Esophagus (tissue), 2 donors: Measurements from ENCODE around the gene PLBD2. TPM values are rescaled to one million over a fixed set of nuclear protein-coding genes. Genes with fewer than 3 reads are reported as not detected.

Experiments
- H3K27ac ChIP-seq, 2 donors: one replicate each; pipeline ENCODE4 v1.5.1; 2013; ENCODE audit warnings: low read depth in 2 of 2, mild to moderate bottlenecking in 2 of 2, inconsistent platforms in 1 of 2, low read length in 1 of 2, moderate library complexity in 1 of 2
- H3K27me3 ChIP-seq, 2 donors: one replicate each; pipeline ENCODE4 v1.6.1; 2013; ENCODE audit warnings: low read length in 2 of 2, control low read depth in 1 of 2, mild to moderate bottlenecking in 1 of 2; ENCODE audit not compliant: insufficient read depth in 2 of 2, control insufficient read depth in 1 of 2
- H3K36me3 ChIP-seq, 2 donors: one replicate each; pipeline ENCODE4 v1.6.1; 2013; ENCODE audit warnings: low read length in 1 of 2; ENCODE audit not compliant: control insufficient read depth in 2 of 2, insufficient read depth in 2 of 2
- H3K4me1 ChIP-seq, 2 donors: one replicate each; pipeline ENCODE4 v1.6.1; 2013; ENCODE audit warnings: low read length in 1 of 2; ENCODE audit not compliant: control insufficient read depth in 2 of 2, insufficient read depth in 2 of 2
- H3K4me3 ChIP-seq, 2 donors: one replicate each; pipeline ENCODE4 v1.5.1; 2013; ENCODE audit warnings: low read length in 2 of 2, mild to moderate bottlenecking in 2 of 2, low read depth in 1 of 2, moderate library complexity in 1 of 2
- H3K9me3 ChIP-seq, 2 donors: one replicate each; pipeline ENCODE4 v1.6.1; 2013; ENCODE audit warnings: mild to moderate bottlenecking in 2 of 2, low read depth in 1 of 2, low read length in 1 of 2, moderate library complexity in 1 of 2; ENCODE audit not compliant: control insufficient read depth in 2 of 2, insufficient read depth in 1 of 2
- WGBS, 2 donors: extraction: QIAGEN DNeasy Blood & Tissue Kit; methylation state at CpG; one replicate each; pipeline ENCODE4 v1.1.7; 2013; 5-methylcytosine and 5-hydroxymethylcytosine counted together
- polyA plus RNA-seq, 2 donors: library from polyadenylated mRNA; stranded (reverse); fragments of 200-250 nt; gene quantifications; one replicate each; pipeline ENCODE4 v1.2.3, GENCODE V29; 2013
- donor health status: healthy with polysubstance abuse.
- donor health status: Bipolar disorder and iron deficiency.

The PLBD2 gene
- polyA plus RNA-seq, 2 donors, result 6.5 to 7.2 TPM

DNA sequence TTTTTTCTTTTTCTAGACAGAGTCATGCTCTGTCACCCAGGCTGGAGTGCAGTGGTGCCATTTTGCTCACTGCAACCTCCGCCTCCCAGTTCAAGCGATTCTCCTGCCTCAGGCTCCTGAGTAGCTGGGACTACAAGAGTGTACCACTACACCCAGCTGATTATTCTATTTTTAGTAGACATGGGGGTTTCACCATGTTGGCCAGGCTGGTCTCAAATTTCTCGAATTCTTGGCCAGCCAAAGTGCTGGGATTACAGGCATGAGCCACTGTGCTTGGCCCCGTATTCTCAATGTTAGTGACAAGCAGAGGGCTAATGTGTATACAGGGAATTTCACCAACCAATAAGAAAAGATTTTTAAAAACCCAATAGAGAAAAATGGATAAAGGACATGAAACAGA, 8.4 kb downstream of the PLBD2 start:
- Histone ChIP-seq H3K27ac (no peak overlapping the region), H3K9me3 (no peaks in the 10 kb centered on the region), H3K4me1 (no peaks in the 10 kb centered on the region), H3K36me3 (peaks cover 0 to 4% of the 10 kb centered on the region in 2 donors), H3K4me3 (no peak overlapping the region), H3K27me3 (no peaks in the 10 kb centered on the region)
- WGBS, 2 donors, result 84 to 87% methylated on average over 4 of the region's 4 CpGs

DNA sequence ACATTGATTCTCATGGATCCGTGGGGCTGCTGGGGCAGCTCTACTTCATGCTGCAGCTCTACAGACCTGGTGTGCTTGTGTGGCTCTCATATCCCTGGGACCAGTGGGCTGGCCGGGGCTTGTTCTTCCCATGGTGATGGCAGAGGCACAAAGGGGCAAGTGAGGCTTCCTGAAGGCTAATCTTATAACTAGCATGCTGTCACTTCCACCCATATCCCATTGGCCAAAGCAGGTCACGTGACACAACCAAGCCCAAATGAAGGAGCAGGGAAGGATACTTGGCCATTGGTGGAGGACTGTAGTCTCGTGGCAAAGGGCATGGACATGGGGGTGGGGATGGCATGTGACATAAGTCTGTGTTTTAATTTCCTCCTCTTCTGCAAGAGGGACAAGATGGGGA, 9.9 kb downstream of the PLBD2 start:
- Histone ChIP-seq H3K27ac (no peak overlapping the region), H3K27me3 (no peaks in the 10 kb centered on the region), H3K4me3 (no peak overlapping the region), H3K9me3 (no peaks in the 10 kb centered on the region), H3K36me3 (peaks cover 0 to 12% of the 10 kb centered on the region in 2 donors), H3K4me1 (no peaks in the 10 kb centered on the region)
- WGBS, 2 donors, result 89 to 92% methylated on average over 4 of the region's 4 CpGs

GRCh38 chr12:113369391-113369985, 11.1 kb downstream of the PLBD2 start:
- no peak overlapping the region for H3K4me3 ChIP-seq
- no peak overlapping the region for H3K27ac ChIP-seq
- H3K27me3 ChIP-seq, result no peaks in the 10 kb centered on the region
- H3K4me1 ChIP-seq, result no peaks in the 10 kb centered on the region
- 71 to 75% methylated on average over 6 of the region's 6 CpGs for WGBS, 2 donors
- peaks cover 0 to 16% of the 10 kb centered on the region in 2 donors for H3K36me3 ChIP-seq
- no peaks in the 10 kb centered on the region for H3K9me3 ChIP-seq

DNA sequence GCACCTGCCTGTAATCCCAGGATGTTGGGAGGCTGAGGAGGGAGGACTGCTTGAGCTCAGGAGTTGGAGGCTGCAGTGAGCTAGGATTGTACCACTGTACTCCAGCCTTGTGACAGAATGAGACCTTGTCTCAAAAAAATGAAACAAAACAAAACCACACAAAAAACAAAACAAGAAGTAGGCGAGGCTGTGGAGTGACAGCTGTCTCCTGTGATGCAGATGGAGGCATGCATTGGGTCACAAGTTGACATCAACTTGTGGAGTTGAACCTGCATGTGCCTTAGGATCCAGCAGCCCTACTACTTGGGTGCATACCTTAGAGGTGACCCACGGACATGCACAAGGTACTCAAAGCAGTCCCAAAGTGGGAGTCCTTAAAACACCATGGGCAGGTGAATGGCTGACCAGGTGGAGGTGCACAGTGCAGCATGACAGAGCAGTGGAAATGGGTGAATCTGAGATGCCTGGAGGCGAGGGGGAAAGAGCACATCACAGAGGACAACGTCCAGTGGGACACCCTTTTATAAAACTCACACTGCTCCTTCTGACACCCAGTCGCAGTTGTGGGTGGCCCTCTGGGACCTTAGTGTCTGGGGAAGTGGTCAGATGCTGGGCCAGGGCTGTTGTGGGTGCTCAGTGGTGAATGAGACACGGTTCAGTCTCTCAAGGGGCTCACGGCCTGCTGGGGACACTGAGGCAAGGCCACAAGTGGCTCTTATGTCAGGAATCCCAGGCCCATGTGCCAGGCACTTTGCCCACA, 12.7 kb downstream of the PLBD2 start:
- H3K27me3 ChIP-seq, result no peaks in the 10 kb centered on the region
- H3K36me3 ChIP-seq, result peaks cover 0 to 24% of the 10 kb centered on the region in 2 donors
- 75 to 86% methylated on average over 7 of the region's 7 CpGs for WGBS, 2 donors
- no peaks in the 10 kb centered on the region for H3K9me3 ChIP-seq
- H3K27ac ChIP-seq, result no peak overlapping the region
- no peak overlapping the region for H3K4me3 ChIP-seq
- H3K4me1 ChIP-seq, result no peaks in the 10 kb centered on the region

DNA sequence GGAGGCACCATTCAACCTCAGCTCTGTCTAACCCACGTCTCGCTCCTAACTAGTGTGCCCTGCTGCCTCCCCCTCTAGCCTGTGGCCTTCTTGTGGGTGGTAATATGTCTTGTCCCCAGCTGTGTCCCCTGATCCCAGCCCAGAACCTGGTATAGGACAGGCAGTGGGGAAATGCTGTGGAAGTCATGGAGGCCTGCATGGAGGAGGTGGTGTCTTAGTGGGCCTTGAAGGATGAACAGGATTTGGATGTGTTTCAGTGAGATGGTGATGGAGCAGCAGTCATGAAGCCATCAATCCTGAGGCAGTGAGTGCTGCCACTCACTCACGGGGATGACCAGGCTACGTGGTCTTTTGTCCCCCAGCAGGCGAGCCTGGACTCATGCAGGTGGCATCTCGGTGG, 13.4 kb downstream of the PLBD2 start:
- Histone ChIP-seq H3K4me1 (no peaks in the 10 kb centered on the region), H3K27ac (no peak overlapping the region), H3K9me3 (no peaks in the 10 kb centered on the region), H3K4me3 (no peak overlapping the region), H3K36me3 (peaks cover 0 to 24% of the 10 kb centered on the region in 2 donors), H3K27me3 (no peaks in the 10 kb centered on the region)
- 96 to 98% methylated on average over 6 of the region's 6 CpGs for WGBS, 2 donors

DNA sequence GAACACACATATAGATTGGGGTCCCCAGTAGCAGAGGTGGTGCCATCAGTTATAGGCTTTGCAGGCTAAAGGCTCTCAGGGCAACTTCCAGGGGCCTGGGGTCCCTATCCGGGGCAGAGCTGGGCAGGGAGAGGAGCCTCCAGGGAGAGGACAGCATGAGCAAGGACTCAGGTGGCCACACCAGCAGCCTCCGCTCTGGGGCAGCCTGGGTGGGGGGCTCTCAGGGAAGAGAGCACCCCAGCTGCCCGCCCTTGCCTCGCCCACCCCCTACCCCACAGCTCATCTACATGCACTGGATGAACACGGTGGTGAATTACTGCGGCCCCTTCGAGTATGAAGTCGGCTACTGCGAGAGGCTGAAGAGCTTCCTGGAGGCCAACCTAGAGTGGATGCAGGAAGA, 14.0 kb downstream of the PLBD2 start:
- no peak overlapping the region for H3K4me3 ChIP-seq
- H3K9me3 ChIP-seq, result no peaks in the 10 kb centered on the region
- peaks cover 0 to 24% of the 10 kb centered on the region in 2 donors for H3K36me3 ChIP-seq
- no peaks in the 10 kb centered on the region for H3K27me3 ChIP-seq
- H3K4me1 ChIP-seq, result no peaks in the 10 kb centered on the region
- no peak overlapping the region for H3K27ac ChIP-seq
- WGBS, 2 donors, result 97 to 99% methylated on average over 9 of the region's 9 CpGs

DNA sequence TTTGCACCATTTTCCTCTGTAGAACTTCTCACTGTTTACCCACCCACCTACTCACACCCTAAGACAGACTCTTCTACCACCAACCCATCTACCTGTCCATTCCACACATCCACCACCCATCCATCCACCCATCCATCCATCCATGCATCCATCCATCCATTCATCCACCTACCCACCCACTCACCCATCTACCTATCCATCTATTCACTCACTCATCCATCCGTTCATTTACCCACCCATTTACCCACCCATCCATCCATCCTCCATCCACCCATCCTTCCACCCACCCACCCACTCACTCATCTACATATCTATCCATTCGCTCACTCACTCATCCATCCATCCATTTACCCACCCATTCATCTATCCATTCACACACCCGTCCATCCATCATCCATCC, 15.1 kb downstream of the PLBD2 start:
- H3K9me3 ChIP-seq, result no peaks in the 10 kb centered on the region
- H3K36me3 ChIP-seq, result peaks cover 0 to 24% of the 10 kb centered on the region in 2 donors
- WGBS, 2 donors, result 94 to 96% methylated on average over 3 of the region's 3 CpGs
- H3K4me1 ChIP-seq, result no peaks in the 10 kb centered on the region
- H3K27me3 ChIP-seq, result no peaks in the 10 kb centered on the region
- H3K27ac ChIP-seq, result no peak overlapping the region
- no peak overlapping the region for H3K4me3 ChIP-seq

- Histone ChIP-seq H3K36me3 (peaks cover 0 to 24% of the 10 kb centered on the region in 2 donors), H3K4me3 (no peak overlapping the region), H3K4me1 (no peaks in the 10 kb centered on the region), H3K9me3 (no peaks in the 10 kb centered on the region), H3K27ac (no peak overlapping the region), H3K27me3 (no peaks in the 10 kb centered on the region)
- 76 to 83% methylated on average over 3 of the region's 3 CpGs for WGBS, 2 donors
These were observed 15.6 kb downstream of the PLBD2 start for GRCh38 chr12:113373969-113374368.

DNA sequence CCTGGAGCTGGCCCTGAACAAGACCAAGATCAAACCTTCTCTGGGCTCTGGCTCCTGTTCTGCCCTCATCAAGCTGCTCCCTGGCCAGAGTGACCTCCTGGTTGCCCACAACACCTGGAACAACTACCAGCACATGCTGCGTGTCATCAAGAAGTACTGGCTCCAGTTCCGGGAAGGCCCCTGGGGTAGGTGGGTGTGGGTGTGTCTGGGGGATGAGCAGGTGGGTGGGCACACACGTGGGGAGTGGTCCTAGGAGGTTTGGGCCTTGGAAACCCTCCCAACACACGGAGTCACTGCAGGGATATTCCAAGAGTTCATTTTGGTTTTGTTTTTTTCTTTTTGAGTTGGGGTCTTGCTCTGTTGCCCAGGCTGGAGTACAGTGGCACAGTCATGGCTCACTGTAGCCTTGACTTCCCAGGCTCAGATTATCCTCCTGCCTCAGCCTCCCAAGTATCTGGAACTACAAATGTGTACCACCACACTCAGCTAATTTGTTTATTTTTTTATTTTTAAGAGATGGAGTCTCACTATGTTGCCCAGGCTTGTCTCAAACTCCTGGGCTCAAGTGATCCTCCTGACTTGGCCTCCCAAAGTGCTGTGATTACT, 16.5 kb downstream of the PLBD2 start:
- H3K27ac ChIP-seq, result no peak overlapping the region
- H3K36me3 ChIP-seq, result peaks cover 0 to 24% of the 10 kb centered on the region in 2 donors
- H3K4me1 ChIP-seq, result no peaks in the 10 kb centered on the region
- WGBS, 2 donors, result 90% methylated on average over 4 of the region's 4 CpGs
- no peak overlapping the region for H3K4me3 ChIP-seq
- no peaks in the 10 kb centered on the region for H3K27me3 ChIP-seq
- H3K9me3 ChIP-seq, result no peaks in the 10 kb centered on the region
